GM12874 (cell line): Measurements from ENCODE around the gene RAB2B.

Experiments used
- CTCF ChIP-seq: IDR thresholded peaks from 2 replicates; pipeline ENCODE4 v1.5.1; 2011; ENCODE audit warnings: low read depth, mild to moderate bottlenecking, control low read depth, low read length, moderate library complexity; ENCODE audit not compliant: insufficient read depth

Gene RAB2B

GRCh38 chr14:21503376-21503775, 26.6 kb upstream of the RAB2B start:
- TF ChIP-seq CTCF: no peak

GRCh38 chr14:21501568-21501967, 24.8 kb upstream of the RAB2B start:
- TF ChIP-seq CTCF: no peak

GRCh38 chr14:21498540-21499526, 22.1 kb upstream of the RAB2B start:
- peak; percentile 35 for TF ChIP-seq CTCF

GRCh38 chr14:21496453-21496852, 19.7 kb upstream of the RAB2B start:
- TF ChIP-seq CTCF: no peak

GRCh38 chr14:21494902-21495762, 18.4 kb upstream of the RAB2B start:
- no peak for TF ChIP-seq CTCF

- no peak for TF ChIP-seq CTCF
Measured at GRCh38 chr14:21486640-21487087, 9.9 kb upstream of the RAB2B start.

- TF ChIP-seq CTCF: no peak
Measured at GRCh38 chr14:21476523-21476924, 235 bp downstream of the RAB2B start.
